GM19455 (cell line): ENCODE measurements around the gene ASAP2.

ENCODE experiments used
- ATAC-seq: cut with Tn5 transposase; IDR thresholded peaks from one replicate; pipeline ENCODE4 v1.9.1; 2021; ENCODE audit not compliant: unreplicated experiment

ASAP2 gene

GRCh38 chr2:9374071-9374730 is 167.6 kb downstream of the ASAP2 start:
- ATAC-seq, result no peak

- ATAC-seq, result no peak
These were observed 169.3 kb downstream of the ASAP2 start for GRCh38 chr2:9375857-9376428.

GRCh38 chr2:9377461-9378097 is 171.0 kb downstream of the ASAP2 start:
- ATAC-seq, result no peak

- no peak for ATAC-seq
These were observed 172.1 kb downstream of the ASAP2 start for GRCh38 chr2:9378433-9379390.

- no peak for ATAC-seq
These were observed 172.8 kb downstream of the ASAP2 start for GRCh38 chr2:9379391-9379755.

- ATAC-seq, result no peak
These were observed 174.4 kb downstream of the ASAP2 start for GRCh38 chr2:9380702-9381628.

GRCh38 chr2:9382604-9383235 is 176.1 kb downstream of the ASAP2 start:
- ATAC-seq, result no peak

- no peak for ATAC-seq
These were observed 177.9 kb downstream of the ASAP2 start for GRCh38 chr2:9384521-9384920.

GRCh38 chr2:9385841-9386240 is 179.2 kb downstream of the ASAP2 start:
- no peak for ATAC-seq

GRCh38 chr2:9388199-9388681 is 181.6 kb downstream of the ASAP2 start:
- ATAC-seq, result no peak

GRCh38 chr2:9388950-9389911 is 182.6 kb downstream of the ASAP2 start:
- ATAC-seq, result no peak

GRCh38 chr2:9390151-9390850 is 183.7 kb downstream of the ASAP2 start:
- ATAC-seq, result no peak

GRCh38 chr2:9390991-9391390 is 184.4 kb downstream of the ASAP2 start:
- ATAC-seq, result no peak

- ATAC-seq, result no peak
These were observed 185.5 kb downstream of the ASAP2 start for GRCh38 chr2:9391961-9392720.

GRCh38 chr2:9392898-9393765 is 186.5 kb downstream of the ASAP2 start:
- ATAC-seq, result no peak

GRCh38 chr2:9394816-9395215 is 188.2 kb downstream of the ASAP2 start:
- no peak for ATAC-seq
